Testis (tissue), 3 donors: ENCODE measurements around the gene GIGYF1. TPM values are rescaled to one million over a fixed set of nuclear protein-coding genes. Genes with fewer than 3 reads are reported as not detected.

Source experiments
- DNase-seq: peaks from one replicate; pipeline ENCODE4 v3.0.0-alpha.2; 2019
- H3K27ac ChIP-seq, 2 donors: fragments of 200-600 bp; sonication (generic); one replicate each; pipeline ENCODE4 v1.5.1; 2019
- H3K27me3 ChIP-seq: fragments of 200-600 bp; sonication (generic); one replicate; pipeline ENCODE4 v1.5.1; 2019
- H3K36me3 ChIP-seq: fragments of 200-600 bp; sonication (generic); one replicate; pipeline ENCODE4 v1.5.1; 2017; ENCODE audit warnings: low read depth; ENCODE audit errors: missing control alignments
- H3K4me1 ChIP-seq: fragments of 200-600 bp; sonication (generic); one replicate; pipeline ENCODE4 v1.5.1; 2019
- H3K4me3 ChIP-seq, 2 donors: fragments of 200-600 bp; sonication (generic); one replicate each; pipeline ENCODE4 v1.5.1; 2017 to 2019
- H3K9me3 ChIP-seq: fragments of 200-600 bp; sonication (generic); one replicate; pipeline ENCODE4 v1.5.1; 2017
- POLR2A ChIP-seq: fragments of 450-650 bp; IDR thresholded peaks from one replicate; pipeline ENCODE4 v1.6.1; 2017; ENCODE audit warnings: antibody characterized with exemption, mild to moderate bottlenecking, moderate library complexity
- WGBS, 2 donors: methylation state at CpG; one replicate each; pipeline ENCODE4 v1.1.5; 2018; 5-methylcytosine and 5-hydroxymethylcytosine counted together
- intact Hi-C: fragments of 100-400 bp; cut with DNase I; formaldehyde crosslinking; loops from one replicate; pipeline ENCODE4 v1.15.1; 2023; ENCODE audit warnings: low total_unique reads
- polyA plus RNA-seq: library from polyadenylated mRNA; stranded (reverse); fragments of 350-450 nt; fragmentation: Illumina TruSeq; extraction: RNeasy Lipid Tissue Mini Kit (QIAGEN cat#74804); gene quantifications from one replicate; pipeline ENCODE4 v1.2.3, GENCODE V29; 2014; ENCODE audit warnings: low read depth, low replicate concordance; ENCODE audit not compliant: insufficient read depth
- total RNA-seq, 2 donors: library from RNA; depleted of rRNA; stranded (reverse); fragments of >200 nt; gene quantifications; one replicate each; pipeline ENCODE4 v1.2.3, GENCODE V29; 2016
- TF ChIP-seq, protein P1 (sequence below), 3 experiments: fragments of 450-650 bp in 2 of 3; fragments of 200-600 bp in 1 of 3; sonication (generic) in 1 of 3; IDR thresholded peaks; one replicate each; pipeline ENCODE4 v1.5.1; 2016 to 2019; ENCODE audit warnings: antibody characterized with exemption in 3 of 3, mild to moderate bottlenecking in 2 of 3, moderate library complexity in 1 of 3

GIGYF1 gene
- total and polyA plus RNA-seq, 3 donors from 2014 or later: 40.5 to 106 (median 105) TPM

DNA sequence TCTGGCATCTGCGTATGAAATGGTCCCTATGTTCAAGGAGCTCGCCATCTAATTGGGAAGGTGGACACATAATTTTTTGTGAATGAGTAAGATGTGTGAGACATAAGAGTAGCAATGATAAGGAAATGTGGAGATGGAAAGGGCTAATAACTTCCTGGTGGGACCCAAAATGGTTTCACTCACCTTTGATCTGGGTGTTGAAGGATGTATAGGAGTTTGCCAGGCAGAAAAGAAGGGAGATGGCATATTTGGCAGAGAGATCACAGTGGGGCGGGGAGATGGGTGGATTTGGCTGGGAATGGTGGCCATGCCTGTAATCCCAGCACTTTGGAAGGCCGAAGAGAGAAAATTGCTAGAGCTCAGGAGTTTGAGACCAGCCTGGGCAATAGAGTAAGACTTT is 16.4 kb upstream of the GIGYF1 start:
- Histone ChIP-seq H3K27ac (no peak overlapping the region), H3K4me3 (no peak overlapping the region), H3K36me3 (no peaks in the 10 kb centered on the region), H3K27me3 (no peaks in the 10 kb centered on the region), H3K4me1 (peaks cover 7% of the 10 kb centered on the region), H3K9me3 (no peaks in the 10 kb centered on the region)
- DNase-seq: no peak
- intact Hi-C loops: no loop called here
- 74 to 78% methylated on average over 4 of the region's 4 CpGs for WGBS, 2 donors
- no peak for TF ChIP-seq POLR2A
- TF ChIP-seq, protein P1, sequence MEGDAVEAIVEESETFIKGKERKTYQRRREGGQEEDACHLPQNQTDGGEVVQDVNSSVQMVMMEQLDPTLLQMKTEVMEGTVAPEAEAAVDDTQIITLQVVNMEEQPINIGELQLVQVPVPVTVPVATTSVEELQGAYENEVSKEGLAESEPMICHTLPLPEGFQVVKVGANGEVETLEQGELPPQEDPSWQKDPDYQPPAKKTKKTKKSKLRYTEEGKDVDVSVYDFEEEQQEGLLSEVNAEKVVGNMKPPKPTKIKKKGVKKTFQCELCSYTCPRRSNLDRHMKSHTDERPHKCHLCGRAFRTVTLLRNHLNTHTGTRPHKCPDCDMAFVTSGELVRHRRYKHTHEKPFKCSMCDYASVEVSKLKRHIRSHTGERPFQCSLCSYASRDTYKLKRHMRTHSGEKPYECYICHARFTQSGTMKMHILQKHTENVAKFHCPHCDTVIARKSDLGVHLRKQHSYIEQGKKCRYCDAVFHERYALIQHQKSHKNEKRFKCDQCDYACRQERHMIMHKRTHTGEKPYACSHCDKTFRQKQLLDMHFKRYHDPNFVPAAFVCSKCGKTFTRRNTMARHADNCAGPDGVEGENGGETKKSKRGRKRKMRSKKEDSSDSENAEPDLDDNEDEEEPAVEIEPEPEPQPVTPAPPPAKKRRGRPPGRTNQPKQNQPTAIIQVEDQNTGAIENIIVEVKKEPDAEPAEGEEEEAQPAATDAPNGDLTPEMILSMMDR (IDR thresholded peaks at IDR 0.05): no peak

DNA sequence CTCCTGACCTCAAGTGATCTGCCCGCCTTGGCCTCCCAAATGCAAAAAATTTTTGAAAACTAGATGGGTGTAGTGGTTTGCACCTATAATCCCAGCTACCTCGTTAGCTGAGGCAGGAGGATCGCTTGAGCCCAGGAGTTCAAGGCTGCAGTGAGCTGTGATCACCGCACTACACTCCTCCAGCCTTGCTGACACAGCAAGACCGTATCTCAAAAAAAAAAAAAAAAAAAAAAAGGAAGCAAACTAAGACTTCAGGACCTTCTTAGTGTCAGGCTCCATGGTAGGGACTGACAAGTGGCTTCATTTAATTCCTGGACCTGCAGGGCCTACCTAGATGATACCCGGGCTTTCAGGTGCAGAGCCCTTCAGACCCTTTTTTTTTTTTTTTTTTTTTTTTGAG is 14.3 kb upstream of the GIGYF1 start:
- no peak for DNase-seq
- Histone ChIP-seq H3K27me3 (no peaks in the 10 kb centered on the region), H3K27ac (no peak overlapping the region), H3K4me1 (peaks cover 7% of the 10 kb centered on the region), H3K36me3 (no peaks in the 10 kb centered on the region), H3K4me3 (no peak overlapping the region), H3K9me3 (no peaks in the 10 kb centered on the region)
- WGBS, 2 donors: 59 to 72% methylated on average over 6 of the region's 6 CpGs
- TF ChIP-seq, protein P1 (IDR thresholded peaks at IDR 0.05): no peak
- TF ChIP-seq POLR2A: no peak
- intact Hi-C loops: loop anchor here (5.0 kb wide), 1 partner anchor 144 kb away; the partner anchor contains the start of gene SLC12A9

DNA sequence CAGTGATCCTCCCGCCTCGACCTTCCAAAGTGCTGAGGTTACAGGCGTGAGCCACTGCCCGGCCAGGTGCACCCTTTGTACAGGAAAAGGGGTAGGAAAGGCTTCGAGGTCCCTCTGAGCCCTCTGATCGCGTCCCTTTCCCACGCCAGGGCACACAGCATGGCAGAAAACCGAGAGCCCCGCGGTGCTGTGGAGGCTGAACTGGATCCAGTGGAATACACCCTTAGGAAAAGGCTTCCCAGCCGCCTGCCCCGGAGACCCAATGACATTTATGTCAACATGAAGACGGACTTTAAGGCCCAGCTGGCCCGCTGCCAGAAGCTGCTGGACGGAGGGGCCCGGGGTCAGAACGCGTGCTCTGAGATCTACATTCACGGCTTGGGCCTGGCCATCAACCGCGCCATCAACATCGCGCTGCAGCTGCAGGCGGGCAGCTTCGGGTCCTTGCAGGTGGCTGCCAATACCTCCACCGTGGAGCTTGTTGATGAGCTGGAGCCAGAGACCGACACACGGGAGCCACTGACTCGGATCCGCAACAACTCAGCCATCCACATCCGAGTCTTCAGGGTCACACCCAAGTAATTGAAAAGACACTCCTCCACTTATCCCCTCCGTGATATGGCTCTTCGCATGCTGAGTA is 12.7 kb upstream of the GIGYF1 start:
- Histone ChIP-seq H3K4me1 (peaks cover 7% of the 10 kb centered on the region), H3K36me3 (no peaks in the 10 kb centered on the region), H3K4me3 (peak overlapping the region; percentile 75 to 77), H3K27me3 (no peaks in the 10 kb centered on the region), H3K27ac (peak overlapping the region in 1 of 2 donors; percentile 90), H3K9me3 (no peaks in the 10 kb centered on the region)
- intact Hi-C loops: loop anchor here (5.0 kb wide), 1 partner anchor 146 kb away; the partner anchor contains the start of gene SLC12A9
- TF ChIP-seq POLR2A: no peak
- TF ChIP-seq, protein P1 (IDR thresholded peaks at IDR 0.05): no peak
- no peak for DNase-seq
- 13 to 15% methylated on average over 26 to 34 of the region's 34 CpGs for WGBS, 2 donors

DNA sequence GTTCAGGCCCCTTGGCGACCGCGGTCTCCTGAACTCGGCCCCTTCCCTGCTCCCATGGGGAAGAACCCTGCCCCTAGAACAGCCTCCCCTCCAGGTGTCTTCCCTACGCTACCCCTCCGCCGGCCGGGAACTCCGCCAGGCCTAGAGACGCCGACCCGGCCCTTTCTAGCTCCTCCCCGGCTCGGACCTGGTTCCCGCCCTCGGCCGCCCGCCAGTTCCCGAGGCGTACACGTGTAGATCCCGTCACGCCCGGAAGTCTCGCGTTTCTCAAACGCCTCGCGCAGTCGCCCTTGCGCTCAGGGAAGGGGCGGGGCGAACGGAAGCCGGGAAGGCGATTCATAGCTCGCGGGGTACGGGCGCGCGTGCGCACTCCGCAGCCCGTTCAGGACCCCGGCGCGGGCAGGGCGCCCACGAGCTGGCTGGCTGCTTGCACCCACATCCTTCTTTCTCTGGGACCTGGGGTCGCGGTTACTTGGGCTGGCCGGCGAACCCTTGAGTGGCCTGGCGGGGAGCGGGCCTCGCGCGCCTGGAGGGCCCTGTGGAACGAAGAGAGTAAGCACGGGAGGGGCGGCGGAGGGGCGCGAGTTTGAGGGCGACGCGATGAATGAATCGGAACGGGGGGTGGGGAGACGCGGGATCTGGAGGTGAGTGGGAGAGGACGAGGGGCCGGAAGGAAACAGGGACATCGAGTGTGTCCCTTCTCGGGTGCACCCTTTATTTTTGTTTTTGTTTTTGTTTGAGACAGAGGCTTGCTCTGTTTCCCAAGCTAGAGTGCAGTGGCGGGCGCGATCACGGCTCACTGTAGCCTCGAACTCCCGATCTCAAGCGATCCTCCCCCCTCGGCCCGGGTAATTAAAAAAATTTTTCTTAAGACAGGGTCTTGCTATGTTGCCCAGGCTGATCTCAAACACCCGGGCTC is 12.0 kb upstream of the GIGYF1 start, which contains the start of gene POP7:
Gene POP7 (plus strand): TSS at position 369 of the 919 bp plus-strand sequence. CDS start 710 bp downstream, outside the sequence.
- Histone ChIP-seq H3K4me1 (peaks cover 7% of the 10 kb centered on the region), H3K27me3 (no peaks in the 10 kb centered on the region), H3K4me3 (peak within 1 kb of the TSS; percentile 75 to 77), H3K36me3 (no peaks in the 10 kb centered on the region), H3K9me3 (no peaks in the 10 kb centered on the region), H3K27ac (peak within 1 kb of the TSS; percentile 83 to 90)
- TF ChIP-seq POLR2A: no peak
- TF ChIP-seq, protein P1 (IDR thresholded peaks at IDR 0.05): peak in 1 of 3 experiments; percentile 12
- intact Hi-C loops: loop anchor here (5.0 kb wide), 1 partner anchor 146 kb away; the partner anchor contains the start of gene SLC12A9
- 0 to 1% methylated on average over 42 to 86 of the region's 86 CpGs for WGBS, 2 donors
- peak; percentile 99 for DNase-seq
